HL-60 (cell line): ENCODE data around the gene IFITM1.

Source experiments
- DNase-seq, 2 experiments: peaks; one replicate each; pipeline ENCODE4 v3.0.0-alpha.2; 2010 to 2020; ENCODE audit warnings: low read depth in 1 of 2, low spot score in 1 of 2
- H3K27ac ChIP-seq: fragments of 250-450 bp; sonication (Bioruptor Pico); replicated peaks from 2 replicates; pipeline ENCODE4 v1.5.1; 2020; ENCODE audit warnings: mild to moderate bottlenecking, moderate library complexity
- H3K27me3 ChIP-seq: fragments of 250-450 bp; sonication (Bioruptor Pico); 2 replicates; pipeline ENCODE4 v1.5.1; 2021; ENCODE audit warnings: mild to moderate bottlenecking, moderate library complexity; ENCODE audit not compliant: insufficient read depth, poor library complexity, severe bottlenecking
- H3K4me3 ChIP-seq: replicated peaks from 2 replicates; pipeline ENCODE4 v1.5.1; 2011; ENCODE audit warnings: mild to moderate bottlenecking, control low read depth, low read length; ENCODE audit not compliant: insufficient read depth
- CTCF ChIP-seq: IDR thresholded peaks from one replicate; pipeline ENCODE4 v1.5.1; 2011; ENCODE audit warnings: low read length, control low read depth, inconsistent platforms; ENCODE audit not compliant: insufficient read depth
- GABPA ChIP-seq: IDR thresholded peaks from 2 replicates; pipeline ENCODE4 v1.6.1; 2012; ENCODE audit warnings: low read depth
- POLR2AphosphoS5 ChIP-seq: IDR thresholded peaks from 2 replicates; pipeline ENCODE4 v1.6.1; 2012; ENCODE audit warnings: low read depth
- REST ChIP-seq: IDR thresholded peaks from 2 replicates; pipeline ENCODE4 v1.6.1; 2012; ENCODE audit warnings: low read depth; ENCODE audit not compliant: insufficient replicate concordance
- SPI1 ChIP-seq: IDR thresholded peaks from 2 replicates; pipeline ENCODE4 v1.6.1; 2012; ENCODE audit warnings: low read depth, mild to moderate bottlenecking, borderline replicate concordance

Gene IFITM1

GRCh38 chr11:292211-293121, 21.4 kb upstream of the IFITM1 start:
- Histone ChIP-seq H3K4me3 (no peak overlapping the region), H3K27ac (no peak overlapping the region), H3K27me3 (peaks cover 8% of the 10 kb centered on the region)
- TF ChIP-seq REST = no peak
- no peak for TF ChIP-seq POLR2AphosphoS5
- no peak for TF ChIP-seq SPI1
- TF ChIP-seq CTCF = no peak
- no peak for TF ChIP-seq GABPA
- no peak for DNase-seq

- peaks cover 1% of the 10 kb centered on the region for H3K27me3 ChIP-seq
- H3K27ac ChIP-seq = no peak overlapping the region
- DNase-seq = no peak
- H3K4me3 ChIP-seq = no peak overlapping the region
- TF ChIP-seq CTCF (no peak), GABPA (no peak), REST (no peak), POLR2AphosphoS5 (no peak), SPI1 (no peak)
These were observed 20.5 kb upstream of the IFITM1 start for GRCh38 chr11:293271-293851.

- H3K27me3 ChIP-seq = no peaks in the 10 kb centered on the region
- no peak overlapping the region for H3K27ac ChIP-seq
- no peak overlapping the region for H3K4me3 ChIP-seq
- no peak for DNase-seq
- TF ChIP-seq POLR2AphosphoS5 (no peak), CTCF (no peak), SPI1 (no peak), REST (no peak), GABPA (no peak)
These were observed 19.8 kb upstream of the IFITM1 start for GRCh38 chr11:293852-294661.
